Gastroesophageal sphincter (tissue), 3 donors: ENCODE data around the gene SCAMP2.

Source experiments
- CTCF ChIP-seq, 4 experiments: fragments of 200-600 bp in 2 of 4; fragments of 450-650 bp in 2 of 4; sonication (generic) in 1 of 4; IDR thresholded peaks; one replicate each; pipeline ENCODE4 v1.5.1; 2017 to 2019; ENCODE audit warnings: antibody characterized with exemption in 4 of 4, mild to moderate bottlenecking in 2 of 4, moderate library complexity in 2 of 4
- POLR2AphosphoS5 ChIP-seq: sonication (generic); formaldehyde crosslinking; IDR thresholded peaks from one replicate; pipeline ENCODE4 v1.6.1; 2017; ENCODE audit warnings: antibody characterized with exemption

- TF ChIP-seq CTCF (IDR thresholded peaks at IDR 0.05) (no peak), POLR2AphosphoS5 (no peak)
These were observed 35.5 kb upstream of the SCAMP2 start for GRCh38 chr15:74908635-74909034.
